Hematopoietic multipotent progenitor cell treated with erythropoietin and hydrocortisone succinate and interleukin-3 and kit ligand, for 17 days (in vitro differentiated cells): ENCODE results near the gene ESAM.
"Not testable (repeated sequence)": the region's sequence is repeated elsewhere in the genome, so short reads cannot be mapped to it uniquely, and the experiment has no call there.

Source experiments
- DNase-seq: peaks from one replicate; pipeline ENCODE4 v3.0.0-alpha.2; 2015; ENCODE audit warnings: low spot score

The ESAM gene

GRCh38 chr11:124770959-124771358 lies 8.9 kb upstream of the ESAM start:
- not testable (repeated sequence) for DNase-seq

- DNase-seq: no peak
Measured at GRCh38 chr11:124769806-124770774, 8.0 kb upstream of the ESAM start.

GRCh38 chr11:124768914-124769313 lies 6.8 kb upstream of the ESAM start:
- no peak for DNase-seq

GRCh38 chr11:124766156-124766555 lies 4.1 kb upstream of the ESAM start:
- no peak for DNase-seq

GRCh38 chr11:124763156-124763947 lies 1.3 kb upstream of the ESAM start:
- DNase-seq: peak; percentile 61

- DNase-seq: no peak
Measured at GRCh38 chr11:124762624-124763155, 600 bp upstream of the ESAM start.

GRCh38 chr11:124761301-124762104 lies 587 bp downstream of the ESAM start:
- no peak for DNase-seq

- DNase-seq: no peak
Measured at GRCh38 chr11:124760806-124761205, 1.3 kb downstream of the ESAM start.

- no peak for DNase-seq
Measured at GRCh38 chr11:124760205-124760652, 1.9 kb downstream of the ESAM start.

- DNase-seq: no peak
Measured at GRCh38 chr11:124759266-124760204, 2.6 kb downstream of the ESAM start.

GRCh38 chr11:124758355-124759265 lies 3.5 kb downstream of the ESAM start:
- DNase-seq: no peak

- no peak for DNase-seq
Measured at GRCh38 chr11:124757320-124757719, 4.8 kb downstream of the ESAM start.

GRCh38 chr11:124756753-124757227 lies 5.3 kb downstream of the ESAM start:
- no peak for DNase-seq

GRCh38 chr11:124756033-124756752 lies 5.9 kb downstream of the ESAM start:
- DNase-seq: no peak

GRCh38 chr11:124754710-124755109 lies 7.4 kb downstream of the ESAM start:
- no peak for DNase-seq

GRCh38 chr11:124754309-124754708 lies 7.8 kb downstream of the ESAM start:
- no peak for DNase-seq

GRCh38 chr11:124753624-124754023 lies 8.5 kb downstream of the ESAM start:
- no peak for DNase-seq

- DNase-seq: no peak
Measured at GRCh38 chr11:124753205-124753604, 8.9 kb downstream of the ESAM start.
